Measurements from ENCODE around the gene ZBTB18. TPM values are rescaled to one million over a fixed set of nuclear protein-coding genes. Genes with fewer than 3 reads are reported as not detected.

ZBTB18 gene
- total RNA-seq, 1 experiment from 2014 or later = 1.8 TPM

DNA sequence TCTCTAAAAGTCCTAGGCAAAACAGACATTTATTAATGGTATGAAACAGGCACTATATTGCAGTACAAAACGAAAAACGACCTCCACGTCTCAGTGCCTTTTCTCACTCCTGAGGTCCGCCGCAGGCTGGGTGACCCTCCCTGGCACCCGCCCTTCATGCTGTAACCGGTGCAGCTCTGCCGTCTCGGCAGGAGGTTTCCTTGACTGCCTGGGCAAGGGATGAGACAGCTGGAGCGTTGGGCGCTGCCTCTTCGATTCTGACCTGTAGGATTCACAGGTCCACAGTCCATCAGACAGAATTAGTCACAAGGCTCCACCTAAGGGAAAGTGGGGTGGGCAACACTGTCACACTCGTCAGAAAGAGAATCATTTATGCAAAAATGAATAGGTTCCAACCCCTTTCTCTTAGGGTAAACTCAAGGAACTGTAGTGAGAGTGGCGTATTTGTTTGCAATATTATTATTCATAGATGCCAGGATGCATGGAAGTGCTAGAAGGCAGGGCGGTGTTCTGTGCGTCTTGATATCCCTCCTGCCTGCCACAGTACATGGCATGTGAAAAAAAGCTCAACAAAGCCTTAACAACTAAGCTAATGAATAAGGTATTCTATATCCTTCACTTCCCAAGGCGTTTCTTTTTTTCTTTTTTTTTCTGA is 23.5 kb upstream of the ZBTB18 start:
- H3K27ac ChIP-seq (ENCODE audit: low read depth, low read length) = no peak overlapping the region
- no peaks in the 10 kb centered on the region for H4K20me1 ChIP-seq (ENCODE audit: insufficient read depth)
- ATAC-seq (no peak), DNase-seq (ENCODE audit: low read depth, low spot score) (no peak)
- ChIA-PET RAD21 (ENCODE audit: low non-redundant PET in 1 of 2, low total read pairs in 2 of 2, uncharacterized antibody in 2 of 2, unreplicated experiment in 2 of 2) (no interaction called here), CTCF (no interaction called here), POLR2A (no interaction called here)
- no peaks in the 10 kb centered on the region for H3K9me3 ChIP-seq (ENCODE audit: control insufficient read depth in 1 of 2, insufficient read depth in 1 of 2, low read depth in 1 of 2, low read length in 2 of 2)
- H2AFZ ChIP-seq (ENCODE audit: low read depth, low read length, poor library complexity, severe bottlenecking) = no peak overlapping the region
- H3K36me3 ChIP-seq (ENCODE audit: control insufficient read depth in 1 of 2, insufficient read depth in 2 of 2, low read length in 2 of 2) = no peaks in the 10 kb centered on the region
- H3K9me2 ChIP-seq (ENCODE audit: insufficient read depth) = no peaks in the 10 kb centered on the region
- no peak overlapping the region for H3K4me3 ChIP-seq (replicated peaks in 1 of 2; ENCODE audit: low read depth in 1 of 2, low read length in 2 of 2)
- H3K9ac ChIP-seq (ENCODE audit: low read length) = no peak overlapping the region
- no peaks in the 10 kb centered on the region for H3K79me2 ChIP-seq (ENCODE audit: insufficient read depth, low read length)
- peaks cover 48% of the 10 kb centered on the region for H3K27me3 ChIP-seq (ENCODE audit: insufficient read depth, low read length)
- no TSS peak for BruUV-seq (replicated peaks)
- no peak for TF ChIP-seq SIN3A (IDR thresholded peaks at IDR 0.05; ENCODE audit: low read depth)
- TF ChIP-seq, protein P1, sequence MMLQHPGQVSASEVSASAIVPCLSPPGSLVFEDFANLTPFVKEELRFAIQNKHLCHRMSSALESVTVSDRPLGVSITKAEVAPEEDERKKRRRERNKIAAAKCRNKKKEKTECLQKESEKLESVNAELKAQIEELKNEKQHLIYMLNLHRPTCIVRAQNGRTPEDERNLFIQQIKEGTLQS (IDR thresholded peaks at IDR 0.05) = no peak
- H3K4me1 ChIP-seq (ENCODE audit: control insufficient read depth in 1 of 2, insufficient read depth in 2 of 2, low read length in 2 of 2) = no peaks in the 10 kb centered on the region
- no peak overlapping the region for H3K4me2 ChIP-seq (ENCODE audit: low read length)
- intact Hi-C loops (cut with micrococcal nuclease) = no loop called here

DNA sequence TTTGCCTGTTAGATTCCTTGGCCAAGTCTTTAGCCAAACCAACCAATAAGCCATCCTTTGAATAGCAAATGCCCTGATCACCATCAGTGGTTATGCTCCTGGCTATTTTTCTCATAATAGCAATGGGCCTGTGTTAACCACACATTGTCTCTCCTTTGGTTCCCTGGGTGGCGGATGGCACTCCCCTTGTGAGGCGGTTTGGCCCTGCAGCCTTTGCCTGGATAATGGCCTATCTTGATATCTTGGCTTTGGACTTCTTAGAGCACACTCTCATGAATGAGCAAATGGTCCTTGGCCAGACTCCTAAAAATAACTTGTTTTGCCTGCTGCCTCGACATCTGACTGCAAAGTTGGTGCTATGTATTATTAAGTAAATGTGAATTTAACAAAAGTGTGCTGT is 22.4 kb upstream of the ZBTB18 start:
- Histone ChIP-seq H3K9ac (ENCODE audit: low read length) (no peak overlapping the region), H3K27me3 (ENCODE audit: insufficient read depth, low read length) (peaks cover 56% of the 10 kb centered on the region), H3K4me2 (ENCODE audit: low read length) (no peak overlapping the region), H3K36me3 (ENCODE audit: control insufficient read depth in 1 of 2, insufficient read depth in 2 of 2, low read length in 2 of 2) (no peaks in the 10 kb centered on the region), H3K27ac (ENCODE audit: low read depth, low read length) (no peak overlapping the region), H3K79me2 (ENCODE audit: insufficient read depth, low read length) (no peaks in the 10 kb centered on the region), H2AFZ (ENCODE audit: low read depth, low read length, poor library complexity, severe bottlenecking) (no peak overlapping the region), H3K4me3 (replicated peaks in 1 of 2; ENCODE audit: low read depth in 1 of 2, low read length in 2 of 2) (no peak overlapping the region), H3K9me2 (ENCODE audit: insufficient read depth) (no peaks in the 10 kb centered on the region), H3K9me3 (ENCODE audit: control insufficient read depth in 1 of 2, insufficient read depth in 1 of 2, low read depth in 1 of 2, low read length in 2 of 2) (no peaks in the 10 kb centered on the region), H3K4me1 (ENCODE audit: control insufficient read depth in 1 of 2, insufficient read depth in 2 of 2, low read length in 2 of 2) (no peaks in the 10 kb centered on the region), H4K20me1 (ENCODE audit: insufficient read depth) (no peaks in the 10 kb centered on the region)
- ChIA-PET RAD21 (ENCODE audit: low non-redundant PET in 1 of 2, low total read pairs in 2 of 2, uncharacterized antibody in 2 of 2, unreplicated experiment in 2 of 2) (no interaction called here), CTCF (no interaction called here), POLR2A (no interaction called here)
- ATAC-seq (no peak), DNase-seq (ENCODE audit: low read depth, low spot score) (no peak)
- intact Hi-C loops (cut with micrococcal nuclease) = no loop called here
- BruUV-seq (replicated peaks) = no TSS peak
- TF ChIP-seq, protein P1 (IDR thresholded peaks at IDR 0.05) = no peak
- TF ChIP-seq CEBPB (IDR thresholded peaks at IDR 0.05; ENCODE audit: low read depth) = no peak
- no peak for TF ChIP-seq ZNF274 (IDR thresholded peaks at IDR 0.05; ENCODE audit: low read depth, low read length)

Data from HCT116 (cell line).